GM23248 (cell line): ENCODE measurements around the gene AGRP.

Source experiments
- EZH2 ChIP-seq: fragments of 200-600 bp; sonication (generic); IDR thresholded peaks from 2 replicates; pipeline ENCODE4 v1.6.1; 2018; ENCODE audit warnings: antibody characterized with exemption, mild to moderate bottlenecking; ENCODE audit not compliant: insufficient read depth, poor library complexity, severe bottlenecking
- EZH2phosphoT487 ChIP-seq: fragments of 200-600 bp; sonication (generic); IDR thresholded peaks from 2 replicates; pipeline ENCODE4 v1.6.1; 2018; ENCODE audit warnings: antibody characterized with exemption, moderate library complexity, mild to moderate bottlenecking, low read depth; ENCODE audit not compliant: insufficient read depth

GRCh38 chr16:67480833-67481560, 2.4 kb downstream of the AGRP start, which contains the start of gene ATP6V0D1:
- TF ChIP-seq EZH2 (no peak), EZH2phosphoT487 (no peak)
